ENCODE data around the gene TAGLN.

The TAGLN gene

DNA sequence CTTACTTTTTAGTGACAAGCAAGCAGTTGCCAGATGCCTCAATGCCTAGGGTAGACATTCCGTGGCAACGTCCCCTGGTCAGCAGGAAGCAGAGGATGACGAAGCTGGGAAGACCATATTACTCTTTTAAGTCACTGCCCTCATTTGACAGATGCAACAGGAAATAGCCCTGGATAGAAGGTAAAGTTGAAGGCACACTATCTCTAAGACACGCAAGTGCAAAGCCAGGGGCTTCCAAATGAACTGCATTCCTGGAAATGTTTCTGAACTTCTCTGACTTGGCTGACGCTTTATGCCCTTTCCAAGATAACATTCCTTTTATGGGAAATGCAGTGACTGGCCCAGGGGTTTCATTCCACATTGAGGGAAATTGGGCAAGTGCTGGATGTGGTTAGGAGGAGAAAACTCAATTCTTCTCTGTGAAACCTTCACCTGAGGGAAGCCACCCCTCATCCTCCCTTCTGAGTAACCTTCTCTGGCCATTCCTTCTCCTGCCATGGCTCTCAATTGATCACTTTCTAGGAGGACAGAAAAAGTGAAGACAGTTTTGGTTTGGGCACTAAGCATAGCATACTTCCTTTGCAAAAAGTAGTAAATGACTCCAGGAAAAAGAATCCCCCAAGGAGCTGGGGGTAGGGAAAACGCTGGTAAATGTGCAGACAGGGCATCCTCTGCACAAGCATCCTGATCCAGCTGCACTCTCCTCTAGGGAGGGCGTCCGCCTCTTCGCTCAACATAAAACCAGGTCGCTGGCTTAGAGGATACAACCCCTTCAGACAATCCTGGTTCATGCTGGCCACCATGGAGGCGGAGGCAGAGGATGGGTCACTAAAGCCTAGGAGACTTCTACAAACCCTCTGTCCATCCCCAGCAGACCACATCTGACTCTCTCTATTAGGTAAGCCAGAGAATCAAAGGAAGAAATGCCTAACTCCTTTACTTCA is 18.2 kb downstream of the TAGLN start:
- no peak for DNase-seq

DNA sequence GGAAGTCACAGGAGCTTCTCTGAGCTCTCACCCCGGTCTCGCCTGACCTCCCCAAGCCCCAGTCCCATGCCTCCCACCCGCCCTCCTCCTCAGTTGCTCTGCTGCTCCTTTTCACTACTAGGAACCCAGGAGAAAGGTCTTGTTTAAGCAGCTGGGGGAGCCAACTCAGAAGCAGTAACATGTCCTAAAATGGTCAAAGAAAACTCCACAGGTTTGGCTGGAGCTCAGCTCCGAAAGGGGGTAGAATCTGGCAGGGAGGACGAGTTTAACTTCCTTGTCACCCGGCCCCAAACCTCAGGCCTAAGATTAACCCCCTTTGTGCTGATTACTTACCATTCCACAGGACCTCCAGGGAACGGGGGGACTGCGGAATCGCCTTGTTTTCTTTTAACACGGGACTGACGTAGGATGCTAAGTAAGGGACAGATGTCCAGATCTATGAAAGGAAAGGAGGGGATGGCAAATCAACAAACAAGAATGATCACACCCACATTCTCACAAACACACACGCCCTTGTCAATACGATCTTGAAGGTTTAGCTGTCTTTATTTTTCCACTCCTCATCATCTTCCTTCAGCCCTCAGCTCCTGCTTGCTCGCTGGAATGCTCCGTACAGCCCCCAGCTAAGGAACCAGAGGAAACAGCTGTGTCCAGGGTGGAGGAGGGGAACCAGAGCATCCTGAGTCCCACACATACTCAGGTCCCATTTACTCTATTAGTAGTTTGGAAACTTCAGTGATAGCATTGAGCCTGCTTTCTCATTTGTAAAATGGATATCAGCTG is 19.2 kb downstream of the TAGLN start:
- no peak for DNase-seq

DNA sequence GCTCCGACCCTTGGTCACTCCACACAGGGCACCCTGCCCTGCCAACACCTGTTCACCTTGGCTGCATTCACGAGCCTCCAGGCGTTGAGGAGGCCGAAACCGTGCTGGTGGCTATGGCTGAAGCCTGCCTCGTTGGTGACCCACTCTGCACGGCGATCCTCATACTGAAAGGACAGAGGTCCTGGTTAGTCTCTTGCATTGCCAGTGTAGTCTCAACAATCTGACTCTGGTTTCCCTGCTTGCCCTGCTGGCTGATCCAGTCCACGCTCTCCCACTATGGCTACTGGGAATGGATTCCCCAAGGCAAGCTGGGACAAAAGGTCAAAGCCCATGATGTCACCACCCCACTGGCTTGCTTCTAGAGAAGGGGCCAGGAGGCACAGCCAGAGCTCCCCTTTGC is 19.8 kb downstream of the TAGLN start:
- no peak for DNase-seq

DNA sequence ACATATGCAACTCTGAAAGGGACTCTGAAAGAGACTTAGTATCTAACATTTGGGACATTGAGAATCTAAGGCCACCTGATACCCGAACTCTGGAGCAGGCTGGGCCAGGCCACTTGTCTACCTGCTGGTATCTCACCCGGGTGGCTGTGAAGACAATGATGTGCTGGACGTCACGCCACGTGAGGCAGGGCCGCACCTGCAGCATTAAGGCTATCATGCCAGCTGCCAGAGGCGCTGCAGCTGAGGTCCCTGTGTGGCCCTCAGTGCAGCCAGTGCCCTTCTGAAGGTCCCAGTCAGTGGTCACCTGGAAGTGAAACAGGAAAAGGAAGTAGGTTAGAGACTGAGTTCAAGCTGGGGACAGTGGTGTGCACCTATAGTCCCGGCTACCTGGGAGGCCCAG is 20.3 kb downstream of the TAGLN start:
- DNase-seq, result no peak

DNA sequence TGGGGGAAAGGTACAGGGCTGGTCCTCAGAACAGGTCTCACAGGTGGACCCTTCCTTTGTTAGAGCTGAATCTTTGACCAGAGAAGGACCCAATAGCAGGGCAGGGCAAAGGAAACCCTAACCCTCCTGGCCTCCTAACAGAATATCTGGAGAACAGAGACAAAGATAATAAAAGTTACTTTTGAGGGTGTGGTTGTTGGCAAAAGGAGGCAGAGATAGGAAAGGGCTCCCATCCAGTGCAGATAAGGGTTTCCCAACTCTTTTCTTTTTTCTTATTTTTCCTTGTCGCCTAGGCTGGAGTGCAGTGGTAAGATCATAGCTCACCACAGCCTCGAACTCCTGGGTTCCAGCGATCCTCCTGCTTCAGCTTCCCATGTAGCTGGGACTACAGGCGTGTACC is 20.8 kb downstream of the TAGLN start:
- no peak for DNase-seq

DNA sequence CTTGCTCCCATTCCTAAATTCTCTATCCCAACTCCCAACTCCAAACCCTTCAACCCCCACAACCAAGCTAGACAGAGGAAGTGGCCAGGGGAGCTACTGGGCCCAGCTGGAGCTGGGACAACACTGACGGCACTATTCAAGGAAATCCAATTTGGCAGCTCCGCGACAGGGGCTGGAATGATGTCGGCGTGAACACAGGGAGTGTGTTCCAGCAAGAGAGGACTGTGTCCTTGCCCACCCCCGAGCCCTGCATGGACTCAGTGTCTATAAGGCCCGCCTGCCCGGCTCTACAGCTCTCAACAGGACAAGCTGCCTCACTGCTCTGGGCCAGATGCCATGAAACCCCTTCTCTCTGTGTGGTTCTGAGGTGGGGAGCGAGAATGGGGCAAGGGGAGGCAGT is 21.4 kb downstream of the TAGLN start:
- no peak for DNase-seq

DNA sequence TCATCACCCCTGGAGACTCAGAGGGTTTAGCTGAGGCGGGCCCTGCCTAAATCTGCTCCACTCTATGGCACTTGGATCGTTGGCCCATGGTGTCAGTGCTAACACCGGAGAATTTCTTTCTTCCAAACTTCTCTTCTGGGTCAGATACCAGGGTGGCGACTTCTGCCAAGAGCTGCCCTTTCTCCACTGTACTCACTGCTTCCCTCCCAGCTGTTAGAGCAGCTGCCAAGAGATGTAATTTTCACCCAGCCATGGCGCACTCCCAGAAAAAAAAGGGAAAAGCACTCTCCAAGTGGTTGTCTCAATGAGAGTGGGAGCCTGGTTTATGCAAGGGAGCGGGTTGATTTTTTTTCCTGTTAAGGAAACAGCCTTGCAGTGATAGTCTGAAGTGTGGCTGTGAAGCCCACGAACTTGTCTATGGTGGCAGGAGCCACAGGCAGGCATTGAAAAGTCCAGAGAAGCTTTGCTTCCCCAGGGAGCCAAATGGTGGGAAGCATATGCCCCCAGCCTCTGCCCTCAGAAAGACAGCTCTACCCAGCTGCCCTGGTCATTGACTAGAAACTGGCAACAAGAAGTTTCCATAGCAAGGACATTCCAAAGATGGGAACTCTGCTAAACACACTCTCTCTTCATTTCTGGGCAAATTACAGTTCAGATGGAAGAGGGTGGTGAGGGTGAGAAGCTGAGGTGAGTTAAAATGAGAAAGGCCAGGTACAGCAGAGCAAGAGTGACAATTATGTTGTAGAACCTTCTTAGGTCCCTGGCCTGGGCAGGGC is 22.0 kb downstream of the TAGLN start:
- DNase-seq, result no peak

DNA sequence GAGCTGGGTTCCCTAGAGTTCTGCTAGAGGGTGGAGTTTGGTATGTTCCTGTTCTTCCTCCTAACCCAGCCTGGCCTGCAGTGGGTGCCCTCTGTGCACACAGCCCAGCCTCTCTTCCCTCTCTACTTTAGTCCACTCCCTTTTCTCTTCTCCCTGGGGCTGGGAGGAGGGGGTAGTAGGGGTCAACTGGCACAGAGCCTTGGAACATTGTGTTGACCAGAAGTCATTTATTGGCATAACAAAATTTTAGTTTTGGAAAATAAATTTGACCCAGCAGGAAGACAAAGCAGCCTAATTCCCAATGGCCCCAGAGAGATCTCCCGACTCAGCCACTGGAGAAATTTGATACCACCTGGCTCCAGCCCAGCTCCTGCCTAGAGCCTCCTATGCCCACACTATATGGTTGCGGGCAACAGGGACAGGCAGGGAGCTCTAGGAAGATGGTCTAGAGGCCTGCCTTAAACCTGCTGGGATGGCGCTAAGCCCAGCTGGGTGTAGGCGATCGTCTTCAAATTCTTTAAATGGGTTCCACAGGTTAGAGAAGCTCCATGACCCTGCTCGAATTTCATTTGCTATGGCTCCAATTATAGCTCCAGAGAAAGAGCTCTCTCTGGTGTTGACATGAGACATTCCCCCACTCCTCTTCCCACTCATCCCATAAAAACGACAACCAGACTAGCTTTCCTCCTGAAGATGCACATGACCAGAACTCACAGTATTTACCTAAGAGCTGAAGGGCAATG is 22.8 kb downstream of the TAGLN start:
- no peak for DNase-seq

DNA sequence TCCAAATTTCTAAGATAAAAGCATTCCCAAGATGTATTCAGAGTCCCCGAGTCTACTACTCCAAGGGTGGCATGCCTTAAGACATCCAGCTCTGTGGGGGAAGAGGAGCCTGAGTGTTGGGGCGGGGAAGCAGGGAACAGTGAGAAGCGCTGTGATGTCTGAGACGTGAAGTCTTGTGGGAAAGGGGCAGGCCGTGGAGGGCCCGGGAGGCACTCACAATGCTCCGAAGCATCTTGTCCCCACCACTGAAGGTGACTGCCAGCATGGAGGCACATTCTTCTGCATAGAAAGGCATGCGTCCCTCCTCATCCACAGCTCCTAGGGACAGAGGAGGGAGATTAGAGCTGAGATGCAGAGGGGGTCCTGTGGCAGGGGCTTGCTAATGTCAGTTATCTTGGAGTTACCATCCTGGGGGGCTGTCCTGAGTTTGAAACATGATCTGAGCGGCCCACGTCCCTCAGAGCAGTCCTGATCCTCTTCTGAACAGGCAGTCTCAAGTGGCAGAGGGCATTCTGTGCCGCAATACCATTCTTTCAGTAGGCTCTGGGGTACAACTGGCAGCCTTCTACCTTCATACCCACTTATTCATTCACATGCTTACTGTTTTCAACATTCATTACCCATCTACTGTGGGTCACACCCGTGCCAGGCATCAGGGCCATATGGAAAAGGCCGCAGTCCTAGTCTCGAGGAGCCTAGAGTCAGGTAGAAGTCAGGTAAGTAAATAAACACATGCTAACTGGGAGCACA is 24.0 kb downstream of the TAGLN start:
- DNase-seq, result no peak

DNA sequence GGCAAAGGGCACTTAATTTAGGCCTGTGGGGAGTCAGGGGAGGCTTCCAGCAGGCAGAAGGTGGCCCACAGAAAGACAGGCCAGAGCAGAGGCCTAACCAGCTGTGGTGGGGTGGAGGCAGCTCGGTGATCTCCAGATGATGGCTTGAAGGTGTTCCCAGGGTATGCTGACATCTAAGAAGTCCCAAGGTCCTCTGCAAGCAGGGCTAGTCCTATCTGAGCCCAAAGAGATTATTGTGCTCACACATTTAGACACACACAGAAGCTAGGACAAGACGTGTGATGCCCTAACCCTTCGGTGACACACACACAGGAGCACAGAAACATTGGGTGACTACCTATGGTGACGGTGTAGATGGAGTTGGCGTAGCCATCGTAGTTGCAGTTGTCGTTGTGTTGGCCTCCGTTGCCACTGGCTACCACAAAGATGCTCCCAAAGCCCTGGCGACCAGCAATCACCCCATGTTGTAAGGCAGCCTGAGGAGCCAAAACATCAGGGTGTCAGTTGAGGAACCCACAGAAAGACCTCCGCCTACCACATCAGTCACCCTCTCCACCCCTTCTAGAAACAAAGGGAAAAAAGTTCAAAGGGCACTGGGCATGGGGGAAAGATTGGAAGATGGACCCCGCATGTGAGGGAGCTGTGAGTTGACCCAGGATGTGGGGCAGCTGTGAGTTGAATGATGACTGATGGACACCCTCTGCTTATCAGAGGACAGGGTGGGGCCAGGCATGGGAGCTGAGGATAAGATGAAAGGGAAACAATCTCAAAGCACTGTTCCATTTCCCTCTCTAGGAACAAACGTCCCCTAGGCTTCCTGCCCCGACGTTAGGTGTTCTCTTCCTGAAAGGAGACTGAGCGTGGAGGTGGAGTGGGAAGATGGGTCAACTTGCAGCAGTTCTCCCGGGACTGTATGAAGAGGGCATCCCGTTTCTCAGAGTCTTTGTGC is 24.8 kb downstream of the TAGLN start:
- no peak for DNase-seq

DNA sequence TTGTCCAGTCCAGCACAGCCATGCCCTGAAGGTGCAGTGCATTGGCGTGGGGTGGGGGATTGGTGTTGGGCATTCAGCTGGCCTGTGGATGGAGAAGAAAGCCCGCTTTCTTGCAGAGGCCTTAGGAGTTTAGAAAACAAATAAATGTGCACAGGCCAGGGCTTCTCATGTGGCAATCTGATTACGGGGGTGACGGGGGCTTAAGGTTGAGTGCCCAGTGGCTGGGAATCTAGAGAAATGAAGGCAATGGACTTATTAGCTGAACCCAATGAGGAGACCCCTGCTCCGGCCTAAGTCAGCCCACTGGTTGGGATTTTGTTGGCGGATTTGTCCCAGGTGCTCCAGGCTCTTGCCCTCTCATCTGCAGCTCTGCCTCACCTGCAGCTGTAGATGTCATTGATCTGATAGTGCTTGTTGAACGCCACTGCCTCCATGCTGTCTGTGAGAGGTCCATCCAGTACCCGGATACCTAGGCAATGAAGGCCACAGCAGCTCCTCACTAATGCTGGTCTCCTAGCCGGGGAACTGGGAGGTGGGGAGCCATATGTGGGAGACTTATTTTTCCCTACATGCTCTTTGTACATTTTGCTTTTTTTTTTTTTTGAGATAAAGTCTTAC is 26.5 kb downstream of the TAGLN start:
- no peak for DNase-seq

DNA sequence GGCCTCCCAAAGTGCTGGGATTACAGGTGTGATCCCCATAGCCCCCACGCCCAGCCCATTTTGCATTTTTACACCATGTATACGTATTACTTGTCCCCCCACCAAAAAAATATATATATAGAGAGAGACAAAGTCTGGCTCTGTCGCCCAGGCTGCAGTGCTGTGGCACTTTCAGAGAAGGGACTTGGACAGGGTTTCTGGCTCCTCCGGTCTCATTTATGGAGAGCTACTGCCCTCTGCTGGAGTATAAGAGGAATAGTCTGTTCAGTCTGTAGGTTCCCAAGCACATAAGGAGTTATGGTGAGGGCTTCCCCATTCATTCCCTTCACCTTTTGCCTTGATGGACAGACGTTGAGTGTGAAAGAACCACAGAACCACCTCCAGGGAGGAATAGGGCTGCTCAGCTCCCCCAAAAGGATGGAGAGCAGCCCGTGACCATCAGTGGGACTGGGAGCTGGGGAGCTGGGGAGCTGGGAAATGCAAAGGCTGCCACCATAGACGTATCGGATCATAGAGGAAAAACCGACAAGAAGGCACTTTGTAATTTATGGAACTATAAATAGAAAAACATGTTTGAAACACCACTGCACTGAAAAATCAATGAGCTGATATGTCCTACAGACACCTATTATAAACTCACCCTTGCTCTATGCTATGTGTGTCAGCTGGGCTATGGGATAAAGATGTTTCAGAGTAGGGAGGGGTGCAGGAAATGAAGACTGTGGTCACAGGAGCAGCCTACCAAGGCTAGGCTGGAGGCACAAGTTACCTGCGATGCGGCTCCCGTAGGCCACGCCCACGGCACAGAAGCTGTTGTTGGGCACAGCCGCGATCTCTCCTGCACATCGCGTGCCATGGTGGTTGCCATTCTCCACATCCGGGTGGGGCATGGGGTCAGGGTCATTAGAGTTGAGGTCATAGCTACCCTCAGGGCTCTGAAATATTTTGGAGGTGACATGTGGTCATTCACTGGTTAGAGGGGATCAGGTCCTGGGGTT is 27.5 kb downstream of the TAGLN start:
- peak; percentile 25 for DNase-seq

DNA sequence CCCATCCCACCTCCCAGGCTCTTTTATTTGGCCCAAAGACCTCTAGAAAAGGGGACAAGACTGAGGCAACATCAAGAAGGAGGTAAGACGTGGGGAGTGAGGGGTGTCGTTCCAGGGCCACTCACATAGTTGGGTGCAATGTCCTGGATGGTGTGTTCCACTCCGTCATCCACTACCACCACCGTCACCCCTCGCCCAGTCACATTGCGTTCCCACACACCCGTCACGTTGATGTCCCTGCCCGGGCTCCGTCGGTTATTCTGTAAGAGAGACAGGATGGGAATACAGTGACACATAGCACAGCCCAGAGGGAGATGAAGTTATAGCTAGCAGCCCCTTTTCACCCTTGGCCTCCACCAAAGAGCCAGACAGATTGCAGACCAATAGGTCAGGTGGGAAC is 28.9 kb downstream of the TAGLN start:
- DNase-seq, result no peak

DNA sequence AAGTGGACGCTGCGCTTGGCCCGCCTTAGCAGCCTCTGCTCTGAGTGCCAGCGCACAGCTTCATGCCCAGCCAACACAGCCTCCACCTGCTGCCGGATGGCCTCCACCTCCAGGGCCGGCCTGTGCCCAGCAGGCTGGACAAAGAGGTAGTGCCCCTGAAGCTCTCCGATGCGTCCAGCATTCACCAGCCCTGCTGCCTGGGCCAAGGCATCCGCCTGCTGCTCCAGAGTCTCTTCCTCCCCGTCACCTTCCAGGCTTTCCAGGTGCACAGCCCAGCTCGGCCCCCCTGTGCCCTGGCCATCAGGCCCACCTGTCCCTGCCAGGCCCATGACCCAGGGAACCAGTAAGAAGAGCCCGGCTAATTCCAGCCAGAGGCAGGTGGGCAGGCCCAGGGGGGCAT is 30.2 kb downstream of the TAGLN start:
- no peak for DNase-seq

DNA sequence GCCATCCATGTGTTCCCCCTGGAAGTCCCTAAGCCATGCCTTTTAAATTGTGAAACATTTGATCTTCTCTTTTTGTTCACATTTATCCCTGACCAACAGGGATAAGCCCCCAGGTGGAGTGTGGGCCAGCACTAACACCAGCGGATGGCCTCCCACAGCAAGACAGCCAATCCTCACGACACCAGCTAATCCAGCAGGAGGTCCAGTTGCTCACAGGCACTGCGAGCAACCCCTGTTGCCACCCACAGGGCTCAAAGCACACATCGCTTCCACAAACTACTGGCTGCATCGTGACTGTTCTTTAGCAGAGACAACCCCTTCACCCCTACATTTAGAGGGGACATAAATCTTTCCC is 30.7 kb downstream of the TAGLN start:
- DNase-seq, result no peak

DNA sequence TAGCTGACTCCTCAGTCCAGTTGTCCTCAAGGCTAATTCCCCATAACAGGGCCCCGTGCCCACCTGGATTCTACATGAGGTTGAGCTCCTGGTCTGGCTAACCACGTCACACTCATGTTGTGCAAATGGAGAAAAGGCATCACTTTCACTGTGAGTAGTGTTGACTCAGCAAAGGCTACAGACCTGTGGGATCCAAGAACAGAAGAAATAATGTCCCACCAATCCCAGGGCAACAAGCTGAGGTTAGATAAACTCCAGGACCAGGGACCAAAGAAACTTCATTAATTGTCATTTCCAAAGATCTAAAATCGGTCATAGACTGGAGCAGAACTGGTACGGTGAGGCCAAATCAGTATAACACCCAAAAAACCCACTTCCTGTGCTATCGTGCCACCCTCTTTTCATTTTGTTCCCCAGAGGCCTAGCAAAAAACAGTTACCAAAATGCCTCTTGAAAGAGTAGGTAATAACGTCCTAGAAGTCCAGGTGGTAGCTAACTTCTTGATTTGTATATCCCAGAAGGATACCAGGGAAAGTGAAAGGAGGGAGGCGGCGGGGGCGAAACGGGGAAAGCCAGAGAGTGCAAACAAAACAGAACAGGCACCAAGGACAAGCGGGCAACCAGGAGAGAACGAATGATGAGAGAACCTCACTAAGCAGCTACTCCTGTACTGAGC is 31.3 kb downstream of the TAGLN start:
- peak; percentile 53 for DNase-seq

DNA sequence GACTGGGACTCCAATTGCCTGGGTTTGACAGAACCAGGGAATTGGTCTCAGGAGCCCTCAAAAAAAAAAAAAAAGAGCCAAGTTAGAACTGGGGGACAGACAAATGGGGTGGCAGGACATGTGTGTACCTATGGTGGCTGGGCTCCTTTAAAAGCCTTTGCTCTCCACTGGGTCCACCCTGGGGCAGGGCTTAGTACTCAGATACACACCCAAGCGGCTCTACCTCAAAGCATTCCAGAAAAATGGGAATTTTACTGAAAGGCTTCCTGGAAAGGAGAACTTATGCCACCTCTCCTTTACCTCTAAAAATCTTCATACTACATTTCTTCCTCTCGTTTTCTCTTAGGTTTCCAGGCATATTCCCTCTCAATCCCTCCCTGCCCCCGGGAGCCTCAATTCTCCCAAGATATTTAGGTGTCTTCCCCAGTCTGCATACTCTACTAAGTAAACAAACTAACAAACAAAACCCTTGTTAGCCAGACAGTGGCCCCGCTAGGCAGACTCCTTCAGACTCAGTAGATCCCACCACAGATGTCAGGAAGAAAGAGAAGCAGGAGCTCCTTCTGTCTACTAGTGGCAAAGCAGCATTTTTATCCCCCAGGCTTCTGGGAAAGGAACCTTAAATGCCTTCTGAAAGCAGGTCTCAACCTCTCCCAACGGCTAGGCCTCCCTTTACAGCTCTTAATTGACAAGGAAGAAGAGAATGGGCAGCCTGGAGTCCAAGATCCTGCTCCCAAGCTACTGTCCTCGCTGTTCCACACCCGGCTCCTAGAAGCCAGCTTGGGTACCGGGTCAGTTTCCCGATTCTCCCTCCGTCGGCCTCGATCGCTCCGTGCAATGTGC is 32.0 kb downstream of the TAGLN start:
- DNase-seq, result no peak

DNA sequence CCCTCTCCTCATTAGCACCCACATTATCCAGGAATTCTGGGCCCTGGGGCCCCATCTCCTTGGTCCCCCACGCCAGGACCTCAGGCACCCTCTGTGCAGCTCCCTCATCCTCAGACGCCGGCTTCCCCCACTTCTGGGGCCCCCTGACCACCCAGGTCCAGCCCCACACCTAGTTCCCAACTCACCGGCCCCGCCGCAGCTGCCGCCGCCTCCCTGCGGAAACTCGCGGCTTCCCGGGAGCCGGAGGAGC is 32.6 kb downstream of the TAGLN start, which contains the start of gene PCSK7:
Gene PCSK7 (minus strand): TSS at position 232 of the 250 bp plus-strand sequence. CDS start 2,229 bp downstream, outside the sequence.
- no peak for DNase-seq
